ENCODE results near the gene METTL14. TPM values are rescaled to one million over a fixed set of nuclear protein-coding genes. Genes with fewer than 3 reads are reported as not detected.

Gene METTL14
- total RNA-seq, 1 experiment from 2014 or later: 26.3 TPM

DNA sequence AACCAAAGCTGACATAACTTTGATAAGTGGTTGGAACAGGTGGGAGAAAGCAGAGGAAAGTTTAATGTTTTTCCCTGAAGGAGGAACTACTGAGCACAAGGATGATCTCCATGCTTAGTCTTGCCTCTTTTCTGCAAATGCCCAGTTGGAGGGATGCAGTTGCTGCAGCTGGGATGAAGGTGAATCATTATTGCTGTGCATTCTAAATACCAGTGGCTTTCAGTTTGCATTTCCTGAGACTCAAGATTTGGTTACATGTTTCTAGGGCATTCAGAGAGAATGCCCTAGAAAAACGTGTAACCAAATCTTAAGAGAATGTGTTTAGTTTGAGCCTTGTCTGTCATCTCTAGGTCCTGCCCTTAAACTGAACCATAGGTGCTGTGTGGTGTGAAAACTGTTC, 42.2 kb downstream of the METTL14 start:
- no TSS peak for BruUV-seq (replicated peaks)
- H4K20me1 ChIP-seq (ENCODE audit: insufficient read depth): no peaks in the 10 kb centered on the region
- no peaks in the 10 kb centered on the region for H3K9me3 ChIP-seq (ENCODE audit: insufficient read depth, low read depth)
- no peaks in the 10 kb centered on the region for H3K9me2 ChIP-seq (ENCODE audit: insufficient read depth)
- TF ChIP-seq EZH2 (IDR thresholded peaks at IDR 0.05; ENCODE audit: low read depth): no peak
- TF ChIP-seq, protein P1, sequence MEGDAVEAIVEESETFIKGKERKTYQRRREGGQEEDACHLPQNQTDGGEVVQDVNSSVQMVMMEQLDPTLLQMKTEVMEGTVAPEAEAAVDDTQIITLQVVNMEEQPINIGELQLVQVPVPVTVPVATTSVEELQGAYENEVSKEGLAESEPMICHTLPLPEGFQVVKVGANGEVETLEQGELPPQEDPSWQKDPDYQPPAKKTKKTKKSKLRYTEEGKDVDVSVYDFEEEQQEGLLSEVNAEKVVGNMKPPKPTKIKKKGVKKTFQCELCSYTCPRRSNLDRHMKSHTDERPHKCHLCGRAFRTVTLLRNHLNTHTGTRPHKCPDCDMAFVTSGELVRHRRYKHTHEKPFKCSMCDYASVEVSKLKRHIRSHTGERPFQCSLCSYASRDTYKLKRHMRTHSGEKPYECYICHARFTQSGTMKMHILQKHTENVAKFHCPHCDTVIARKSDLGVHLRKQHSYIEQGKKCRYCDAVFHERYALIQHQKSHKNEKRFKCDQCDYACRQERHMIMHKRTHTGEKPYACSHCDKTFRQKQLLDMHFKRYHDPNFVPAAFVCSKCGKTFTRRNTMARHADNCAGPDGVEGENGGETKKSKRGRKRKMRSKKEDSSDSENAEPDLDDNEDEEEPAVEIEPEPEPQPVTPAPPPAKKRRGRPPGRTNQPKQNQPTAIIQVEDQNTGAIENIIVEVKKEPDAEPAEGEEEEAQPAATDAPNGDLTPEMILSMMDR (conservative IDR thresholded peaks at IDR 0.05): no peak
- no peaks in the 10 kb centered on the region for H3K27me3 ChIP-seq (ENCODE audit: insufficient read depth, low read depth)
- no peak overlapping the region for H3K4me2 ChIP-seq
- H3F3A ChIP-seq (ENCODE audit: insufficient read depth, low read depth): no peaks in the 10 kb centered on the region
- intact Hi-C loops (cut with micrococcal nuclease; ENCODE audit: unreplicated experiment): no loop called here
- no peaks in the 10 kb centered on the region for H3K79me2 ChIP-seq (ENCODE audit: low read depth)
- no peaks in the 10 kb centered on the region for H3K4me1 ChIP-seq (replicated peaks; ENCODE audit: insufficient read depth)
- POLR2A ChIA-PET (ENCODE audit: unreplicated experiment): interaction anchor here (0.5 kb wide), 1 partner anchor 27 kb away, joined by 3 read pairs; no protein-coding TSS in a partner anchor
- no peak overlapping the region for H3K27ac ChIP-seq
- H2AFZ ChIP-seq: no peak overlapping the region
- H3K4me3 ChIP-seq: no peak overlapping the region
- DNase-seq: no peak
- CTCF ChIA-PET: no interaction called here
- H3K36me3 ChIP-seq (ENCODE audit: low read depth): no peaks in the 10 kb centered on the region

DNA sequence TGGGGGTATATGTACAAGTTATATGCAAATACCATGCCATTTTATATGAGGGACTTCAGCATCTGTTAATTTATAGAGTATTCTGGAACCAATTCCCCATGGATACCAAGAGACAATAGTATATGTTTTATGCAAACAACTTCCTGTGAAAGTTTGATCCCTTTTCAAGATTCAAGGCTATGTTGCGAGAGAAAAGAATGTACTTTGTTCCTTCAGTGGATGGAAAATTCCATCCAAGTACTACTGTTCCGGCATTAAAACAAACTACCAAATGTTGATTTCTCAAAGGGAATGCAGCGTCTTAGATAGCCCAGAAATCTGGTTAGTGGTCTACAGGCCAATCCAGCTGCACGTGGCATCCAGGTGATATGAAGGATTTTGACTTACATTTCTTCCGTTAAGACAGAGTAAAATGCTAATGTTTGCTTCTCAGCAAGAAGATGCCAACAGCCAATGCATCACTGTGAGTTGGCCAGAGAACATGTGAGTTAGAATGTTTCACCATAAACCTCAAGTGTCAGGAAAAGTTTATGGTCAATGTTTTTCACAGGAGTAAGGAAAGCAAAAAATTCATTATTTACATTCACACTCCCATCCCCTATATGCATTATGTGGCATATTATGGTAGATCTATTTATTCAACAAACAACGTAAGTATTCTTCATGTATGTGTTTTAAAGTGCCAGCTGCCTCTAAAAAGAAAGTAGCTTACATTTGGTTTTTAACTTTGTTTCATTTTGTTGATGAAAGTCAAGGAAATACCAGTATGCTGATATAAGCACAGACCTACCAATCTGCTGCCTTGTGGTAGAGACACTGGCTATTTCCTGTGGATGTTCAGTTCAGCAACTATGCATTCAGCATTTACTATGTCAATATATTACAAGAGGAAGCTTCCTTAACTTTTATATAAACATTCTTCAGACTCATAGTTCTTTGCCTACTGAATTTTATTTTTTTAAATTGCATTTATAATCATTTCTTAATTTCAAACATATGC, 44.4 kb downstream of the METTL14 start:
- intact Hi-C loops (cut with micrococcal nuclease; ENCODE audit: unreplicated experiment): no loop called here
- no TSS peak for BruUV-seq (replicated peaks)
- Histone ChIP-seq H3K36me3 (ENCODE audit: low read depth) (no peaks in the 10 kb centered on the region), H3K4me1 (replicated peaks; ENCODE audit: insufficient read depth) (no peaks in the 10 kb centered on the region), H4K20me1 (ENCODE audit: insufficient read depth) (no peaks in the 10 kb centered on the region), H2AFZ (no peak overlapping the region), H3K9me2 (ENCODE audit: insufficient read depth) (no peaks in the 10 kb centered on the region), H3K79me2 (ENCODE audit: low read depth) (no peaks in the 10 kb centered on the region), H3K9me3 (ENCODE audit: insufficient read depth, low read depth) (no peaks in the 10 kb centered on the region), H3K27me3 (ENCODE audit: insufficient read depth, low read depth) (no peaks in the 10 kb centered on the region), H3F3A (ENCODE audit: insufficient read depth, low read depth) (no peaks in the 10 kb centered on the region), H3K4me3 (no peak overlapping the region), H3K4me2 (no peak overlapping the region), H3K27ac (no peak overlapping the region)
- DNase-seq: no peak
- CTCF ChIA-PET: no interaction called here
- TF ChIP-seq EZH2 (IDR thresholded peaks at IDR 0.05; ENCODE audit: low read depth): no peak
- TF ChIP-seq, protein P1 (conservative IDR thresholded peaks at IDR 0.05): no peak
- POLR2A ChIA-PET (ENCODE audit: unreplicated experiment): no interaction called here

DNA sequence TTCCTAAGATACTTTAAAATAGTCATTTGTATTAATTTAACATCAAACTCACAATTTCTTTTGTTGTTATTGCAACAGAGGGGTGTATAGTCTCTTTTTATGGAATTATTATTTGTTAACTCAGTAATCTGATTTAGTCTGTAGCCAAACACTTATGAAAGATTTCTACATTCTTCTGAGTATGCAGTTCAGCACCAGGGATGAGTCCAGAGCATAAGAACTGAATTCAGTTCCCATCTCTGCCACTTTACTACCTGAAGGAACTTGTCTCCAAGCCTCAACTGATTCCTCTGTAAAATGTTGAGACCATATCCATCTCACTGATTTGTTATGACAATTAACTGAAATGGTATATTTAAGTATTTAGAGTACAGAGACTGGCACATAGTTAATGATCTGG, 45.5 kb downstream of the METTL14 start:
- no peaks in the 10 kb centered on the region for H3K4me1 ChIP-seq (replicated peaks; ENCODE audit: insufficient read depth)
- intact Hi-C loops (cut with micrococcal nuclease; ENCODE audit: unreplicated experiment): no loop called here
- no peak for TF ChIP-seq EZH2 (IDR thresholded peaks at IDR 0.05; ENCODE audit: low read depth)
- TF ChIP-seq, protein P1 (conservative IDR thresholded peaks at IDR 0.05): no peak
- DNase-seq: no peak
- H3K36me3 ChIP-seq (ENCODE audit: low read depth): no peaks in the 10 kb centered on the region
- H3K9me2 ChIP-seq (ENCODE audit: insufficient read depth): no peaks in the 10 kb centered on the region
- no peak overlapping the region for H3K4me3 ChIP-seq
- ChIA-PET POLR2A (ENCODE audit: unreplicated experiment) (no interaction called here), CTCF (no interaction called here)
- H3K27me3 ChIP-seq (ENCODE audit: insufficient read depth, low read depth): no peaks in the 10 kb centered on the region
- H3K79me2 ChIP-seq (ENCODE audit: low read depth): no peaks in the 10 kb centered on the region
- H3F3A ChIP-seq (ENCODE audit: insufficient read depth, low read depth): no peaks in the 10 kb centered on the region
- H3K4me2 ChIP-seq: no peak overlapping the region
- BruUV-seq (replicated peaks): no TSS peak
- no peak overlapping the region for H3K27ac ChIP-seq
- H2AFZ ChIP-seq: no peak overlapping the region
- no peaks in the 10 kb centered on the region for H4K20me1 ChIP-seq (ENCODE audit: insufficient read depth)
- no peaks in the 10 kb centered on the region for H3K9me3 ChIP-seq (ENCODE audit: insufficient read depth, low read depth)
